ENCODE results near the gene RDH16.

The RDH16 gene

GRCh38 chr12:56957229-56958052 lies at the start of gene RDH16:
RDH16 (minus strand) TSS chr12:56957608; CDS start chr12:56957462, 146 bp downstream.
- no peak for DNase-seq (ENCODE audit: low spot score)
- in situ Hi-C loops (cut with MboI; ENCODE audit: low sequenced_read_pairs, unreplicated experiment): no loop called here
- no peak for TF ChIP-seq CTCF (IDR thresholded peaks at IDR 0.05; ENCODE audit: borderline replicate concordance, control extremely low read depth, extremely low read depth, insufficient read depth, missing control alignments)

GRCh38 chr12:57006809-57007475 lies 49.5 kb upstream of the RDH16 start:
- no peak for TF ChIP-seq CTCF (IDR thresholded peaks at IDR 0.05; ENCODE audit: borderline replicate concordance, control extremely low read depth, extremely low read depth, insufficient read depth, missing control alignments)
- DNase-seq (ENCODE audit: low spot score): no peak
- in situ Hi-C loops (cut with MboI; ENCODE audit: low sequenced_read_pairs, unreplicated experiment): loop anchor here (5.0 kb wide), 1 partner anchor 105 kb away; the partner anchor contains the start of gene STAT6

GRCh38 chr12:57005980-57006808 lies 48.8 kb upstream of the RDH16 start, which contains the start of gene ZBTB39:
ZBTB39 (minus strand) TSS chr12:57006546; CDS start chr12:57004917, 1,629 bp downstream.
- in situ Hi-C loops (cut with MboI; ENCODE audit: low sequenced_read_pairs, unreplicated experiment): loop anchor here (5.0 kb wide), 1 partner anchor 106 kb away; the partner anchor contains the start of gene STAT6
- DNase-seq (ENCODE audit: low spot score): peak; percentile 94
- TF ChIP-seq CTCF (IDR thresholded peaks at IDR 0.05; ENCODE audit: borderline replicate concordance, control extremely low read depth, extremely low read depth, insufficient read depth, missing control alignments): peak; percentile 62

GRCh38 chr12:57004651-57005050 lies 47.2 kb upstream of the RDH16 start:
- in situ Hi-C loops (cut with MboI; ENCODE audit: low sequenced_read_pairs, unreplicated experiment): loop anchor here (5.0 kb wide), 2 partner anchors 108 to 247 kb away; partner anchors contain the start of gene STAT6
- DNase-seq (ENCODE audit: low spot score): no peak
- TF ChIP-seq CTCF (IDR thresholded peaks at IDR 0.05; ENCODE audit: borderline replicate concordance, control extremely low read depth, extremely low read depth, insufficient read depth, missing control alignments): no peak

GRCh38 chr12:57003395-57003794 lies 46.0 kb upstream of the RDH16 start:
- no peak for TF ChIP-seq CTCF (IDR thresholded peaks at IDR 0.05; ENCODE audit: borderline replicate concordance, control extremely low read depth, extremely low read depth, insufficient read depth, missing control alignments)
- in situ Hi-C loops (cut with MboI; ENCODE audit: low sequenced_read_pairs, unreplicated experiment): loop anchor here (5.0 kb wide), 1 partner anchor 246 kb away; no protein-coding TSS in a partner anchor
- no peak for DNase-seq (ENCODE audit: low spot score)

All from GM13976 (cell line).